Measurements from ENCODE around the gene LINC01488.

Gene LINC01488

GRCh38 chr11:69460540-69461257 is 20.8 kb upstream of the LINC01488 start:
- no peak for TF ChIP-seq ZFX (IDR thresholded peaks at IDR 0.05)
- no peak for TF ChIP-seq CTCF (conservative IDR thresholded peaks at IDR 0.05)
- H3K27ac ChIP-seq = no peak overlapping the region

- H3K27ac ChIP-seq = no peak overlapping the region
- TF ChIP-seq CTCF (conservative IDR thresholded peaks at IDR 0.05) (no peak), ZFX (IDR thresholded peaks at IDR 0.05) (no peak)
These were observed 20.0 kb upstream of the LINC01488 start for GRCh38 chr11:69461272-69461962.

GRCh38 chr11:69462106-69462951 is 19.1 kb upstream of the LINC01488 start:
- H3K27ac ChIP-seq = no peak overlapping the region
- TF ChIP-seq CTCF (conservative IDR thresholded peaks at IDR 0.05) (no peak), ZFX (IDR thresholded peaks at IDR 0.05) (no peak)

- TF ChIP-seq ZFX (IDR thresholded peaks at IDR 0.05) (no peak), CTCF (conservative IDR thresholded peaks at IDR 0.05) (no peak)
- no peak overlapping the region for H3K27ac ChIP-seq
These were observed 18.1 kb upstream of the LINC01488 start for GRCh38 chr11:69463181-69463994.

- no peak for TF ChIP-seq CTCF (conservative IDR thresholded peaks at IDR 0.05)
- TF ChIP-seq ZFX (IDR thresholded peaks at IDR 0.05) = no peak
- no peak overlapping the region for H3K27ac ChIP-seq
These were observed 17.2 kb upstream of the LINC01488 start for GRCh38 chr11:69463995-69464960.
